T47D (cell line): Measurements from ENCODE around the gene CKAP4.

Experiments used
- DNase-seq, 2 experiments: peaks; one replicate each; pipeline versions ENCODE4 v3.0.0 to v3.0.0-alpha.2; 2011 to 2012; ENCODE audit warnings: low read depth in 1 of 2, low spot score in 1 of 2
- JUND ChIP-seq: IDR thresholded peaks from 2 replicates; pipeline ENCODE4 v1.6.1; 2012; ENCODE audit warnings: low read depth
- in situ Hi-C: cut with HindIII; loops from 2 replicates; pipeline ENCODE4 v1.10.0; 2016; ENCODE audit warnings: low sequenced_read_pairs, low pct_unique_long_range_greater_than_20kb

The CKAP4 gene

GRCh38 chr12:106246891-106247673 lies 738 bp downstream of the CKAP4 start:
- DNase-seq: peak; percentile 72 to 87
- in situ Hi-C loops: no loop called here

GRCh38 chr12:106245767-106246166 lies 2.1 kb downstream of the CKAP4 start:
- DNase-seq: peak in 1 of 2 experiments; percentile 52
- TF ChIP-seq JUND: no peak
- in situ Hi-C loops: no loop called here

More at GRCh38 chr12:106246891-106247673, 738 bp downstream of the CKAP4 start:
- TF ChIP-seq JUND: no peak

- no peak for DNase-seq
- in situ Hi-C loops: no loop called here
- TF ChIP-seq JUND: no peak
Measured at GRCh38 chr12:106243620-106244019, 4.2 kb downstream of the CKAP4 start.

GRCh38 chr12:106240821-106241220 lies 7.0 kb downstream of the CKAP4 start:
- no peak for TF ChIP-seq JUND
- in situ Hi-C loops: no loop called here
- DNase-seq: no peak

- TF ChIP-seq JUND: no peak
- in situ Hi-C loops: no loop called here
- DNase-seq: no peak
Measured at GRCh38 chr12:106239951-106240335, 7.9 kb downstream of the CKAP4 start.

- TF ChIP-seq JUND: no peak
- no peak for DNase-seq
- in situ Hi-C loops: no loop called here
Measured at GRCh38 chr12:106239241-106239950, 8.4 kb downstream of the CKAP4 start.

GRCh38 chr12:106238146-106238545 lies 9.7 kb downstream of the CKAP4 start:
- in situ Hi-C loops: no loop called here
- no peak for TF ChIP-seq JUND
- DNase-seq: no peak

GRCh38 chr12:106235770-106236169 lies 12.1 kb downstream of the CKAP4 start:
- peak; percentile 31 to 87 for DNase-seq
- 0 out of 2 replicates have a peak, but pooled peaks have one; percentile 40 for TF ChIP-seq JUND

GRCh38 chr12:106234449-106234848 lies 13.4 kb downstream of the CKAP4 start:
- in situ Hi-C loops: no loop called here
- TF ChIP-seq JUND: no peak
- peak in 1 of 2 experiments; percentile 42 for DNase-seq

More at GRCh38 chr12:106235770-106236169, 12.1 kb downstream of the CKAP4 start:
- in situ Hi-C loops: no loop called here

GRCh38 chr12:106233011-106233410 lies 14.8 kb downstream of the CKAP4 start:
- in situ Hi-C loops: no loop called here
- TF ChIP-seq JUND: no peak
- DNase-seq: no peak

- DNase-seq: no peak
- TF ChIP-seq JUND: no peak
- in situ Hi-C loops: no loop called here
Measured at GRCh38 chr12:106229036-106229591, 18.7 kb downstream of the CKAP4 start.

- in situ Hi-C loops: no loop called here
- no peak for TF ChIP-seq JUND
- DNase-seq: no peak
Measured at GRCh38 chr12:106228320-106228710, 19.5 kb downstream of the CKAP4 start.

GRCh38 chr12:106227641-106228319 lies 20.0 kb downstream of the CKAP4 start:
- DNase-seq: no peak
- TF ChIP-seq JUND: no peak
- in situ Hi-C loops: no loop called here
